ENCODE measurements around the gene ARHGEF40.

DNA sequence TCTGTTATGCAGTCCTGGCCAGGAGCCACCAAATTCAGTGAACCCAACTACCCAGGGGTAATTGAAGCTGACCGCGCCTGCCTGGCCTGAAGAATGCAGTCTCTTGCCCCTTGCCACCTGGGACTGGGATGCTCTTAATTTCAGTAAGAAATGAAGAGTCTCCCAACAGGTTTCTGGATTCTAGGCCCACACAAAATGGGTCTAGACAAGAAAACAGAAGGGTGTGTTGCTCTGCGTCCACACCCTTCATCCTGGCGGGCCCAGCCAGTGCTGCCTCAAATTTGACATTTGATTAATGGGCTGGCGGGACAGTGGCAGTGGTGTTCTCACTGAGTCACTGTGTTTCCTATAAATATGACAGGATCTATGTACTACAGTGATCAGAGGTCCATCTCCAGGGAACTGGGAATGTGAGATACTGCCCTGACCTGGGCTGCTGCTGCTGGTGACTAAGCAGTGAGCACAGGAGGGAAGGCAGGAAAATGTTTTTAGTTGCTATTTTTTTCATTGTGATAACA, 37.2 kb downstream of the ARHGEF40 start:
- TF ChIP-seq, protein P1, sequence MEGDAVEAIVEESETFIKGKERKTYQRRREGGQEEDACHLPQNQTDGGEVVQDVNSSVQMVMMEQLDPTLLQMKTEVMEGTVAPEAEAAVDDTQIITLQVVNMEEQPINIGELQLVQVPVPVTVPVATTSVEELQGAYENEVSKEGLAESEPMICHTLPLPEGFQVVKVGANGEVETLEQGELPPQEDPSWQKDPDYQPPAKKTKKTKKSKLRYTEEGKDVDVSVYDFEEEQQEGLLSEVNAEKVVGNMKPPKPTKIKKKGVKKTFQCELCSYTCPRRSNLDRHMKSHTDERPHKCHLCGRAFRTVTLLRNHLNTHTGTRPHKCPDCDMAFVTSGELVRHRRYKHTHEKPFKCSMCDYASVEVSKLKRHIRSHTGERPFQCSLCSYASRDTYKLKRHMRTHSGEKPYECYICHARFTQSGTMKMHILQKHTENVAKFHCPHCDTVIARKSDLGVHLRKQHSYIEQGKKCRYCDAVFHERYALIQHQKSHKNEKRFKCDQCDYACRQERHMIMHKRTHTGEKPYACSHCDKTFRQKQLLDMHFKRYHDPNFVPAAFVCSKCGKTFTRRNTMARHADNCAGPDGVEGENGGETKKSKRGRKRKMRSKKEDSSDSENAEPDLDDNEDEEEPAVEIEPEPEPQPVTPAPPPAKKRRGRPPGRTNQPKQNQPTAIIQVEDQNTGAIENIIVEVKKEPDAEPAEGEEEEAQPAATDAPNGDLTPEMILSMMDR (IDR thresholded peaks at IDR 0.05; ENCODE audit: insufficient read depth, low read length, poor library complexity, severe bottlenecking) = no peak
- no peak for TF ChIP-seq EZH2phosphoT487 (conservative IDR thresholded peaks at IDR 0.05; ENCODE audit: low read length)
